Thyroid gland (tissue), 4 donors: Measurements from ENCODE around the gene GUCY1B1.

Source experiments
- CTCF ChIP-seq, 6 experiments: fragments of 200-600 bp in 3 of 6; fragments of 450-650 bp in 3 of 6; sonication (generic) in 3 of 6; IDR thresholded peaks; one replicate each; pipeline ENCODE4 v1.5.1; 2016 to 2019; ENCODE audit warnings: antibody characterized with exemption in 6 of 6, mild to moderate bottlenecking in 2 of 6, inconsistent platforms in 1 of 6, moderate library complexity in 1 of 6
- POLR2A ChIP-seq, 2 donors: fragments of 450-650 bp; IDR thresholded peaks; one replicate each; pipeline ENCODE4 v1.6.1; 2017; ENCODE audit warnings: antibody characterized with exemption in 2 of 2, mild to moderate bottlenecking in 2 of 2, moderate library complexity in 1 of 2

GRCh38 chr4:155709918-155710317, 48.9 kb upstream of the GUCY1B1 start:
- TF ChIP-seq CTCF (IDR thresholded peaks at IDR 0.05) (no peak), POLR2A (IDR thresholded peaks at IDR 0.05) (no peak)
